Activated CD8-positive, alpha-beta T cell treated with anti-CD3 and anti-CD28 coated beads, Interleukin-2, amount 10 ng/mL, durations not matched to agents 7 days and 5 days (primary cell): ENCODE measurements around the gene PRSS12. TPM values are rescaled to one million over a fixed set of nuclear protein-coding genes. Genes with fewer than 3 reads are reported as not detected.
A peak's percentile ranks its signal among the peaks of the same experiment; 100 is the strongest.

Experiments used
- ATAC-seq: fragments of 150-1000 bp; cut with Tn5 transposase; one replicate; pipeline ENCODE4 v1.10.0; 2021; ENCODE audit warnings: moderate library complexity
- CTCF ChIA-PET: fragments of 350-600 bp; sonication (Branson Sonifier 250); formaldehyde crosslinking; loops from one replicate; lab custom pipeline; 2021; ENCODE audit warnings: antibody characterized with exemption; lab: Charles Lee
- POLR2A ChIA-PET: fragments of 350-600 bp; sonication (Branson Sonifier 250); formaldehyde crosslinking; loops from one replicate; lab custom pipeline; 2021; ENCODE audit warnings: antibody characterized with exemption; lab: Charles Lee
- DNase-seq: peaks from one replicate; pipeline ENCODE4 v3.0.0-alpha.2; 2020
- H3K27ac Mint-ChIP-seq: one replicate; pipeline ENCODE4 v1.8.0; 2021; ENCODE audit warnings: mild to moderate bottlenecking, mixed read lengths
- H3K27me3 Mint-ChIP-seq: one replicate; pipeline ENCODE4 v1.8.0; 2021; ENCODE audit warnings: low read depth, mixed read lengths
- H3K36me3 Mint-ChIP-seq: one replicate; pipeline ENCODE4 v1.8.0; 2021; ENCODE audit warnings: low read depth, mixed read lengths
- H3K4me1 Mint-ChIP-seq: one replicate; pipeline ENCODE4 v1.8.0; 2021; ENCODE audit warnings: low read depth, mixed read lengths
- H3K4me3 Mint-ChIP-seq: one replicate; pipeline ENCODE4 v1.8.0; 2021; ENCODE audit warnings: mild to moderate bottlenecking, mixed read lengths
- H3K9me3 Mint-ChIP-seq: one replicate; pipeline ENCODE4 v1.8.0; 2022; ENCODE audit warnings: mixed read lengths; ENCODE audit not compliant: insufficient read depth
- total RNA-seq, 2 experiments: library from RNA; stranded (reverse); gene quantifications; one replicate each; pipeline ENCODE4 v1.2.3, GENCODE V29; 2021

PRSS12 gene
- total RNA-seq, 2 experiments from 2014 or later: not detected

GRCh38 chr4:118354913-118355312 is 2.1 kb upstream of the PRSS12 start:
- DNase-seq (no peak), ATAC-seq (no peak)
- Mint-ChIP-seq H3K4me1 (peaks cover 10% of the 10 kb centered on the region), H3K27ac (no peak overlapping the region), H3K9me3 (no peaks in the 10 kb centered on the region), H3K27me3 (peaks cover 61% of the 10 kb centered on the region), H3K4me3 (no peak overlapping the region), H3K36me3 (no peaks in the 10 kb centered on the region)
- POLR2A ChIA-PET: no interaction called here
- CTCF ChIA-PET: no interaction called here

- CTCF ChIA-PET: interaction anchor here (1.1 to 3.0 kb wide), 9 partner anchors 9 to 362 kb away, joined by 3 to 15 read pairs (median 8); no protein-coding TSS in a partner anchor
- H3K4me3 Mint-ChIP-seq: peak overlapping the region; percentile 61
- H3K9me3 Mint-ChIP-seq: no peaks in the 10 kb centered on the region
- POLR2A ChIA-PET: no interaction called here
- peaks cover 69% of the 10 kb centered on the region for H3K27me3 Mint-ChIP-seq
- peaks cover 10% of the 10 kb centered on the region for H3K4me1 Mint-ChIP-seq
- no peaks in the 10 kb centered on the region for H3K36me3 Mint-ChIP-seq
- ATAC-seq: no peak
- no peak for DNase-seq
- no peak overlapping the region for H3K27ac Mint-ChIP-seq
Measured at GRCh38 chr4:118353534-118354030, 779 bp upstream of the PRSS12 start.

GRCh38 chr4:118351851-118352827 is 664 bp downstream of the PRSS12 start:
- DNase-seq: peak; percentile 20
- ChIA-PET POLR2A (no interaction called here), CTCF (interaction anchor here (0.6 to 3.0 kb wide), 6 partner anchors 9 to 101 kb away, joined by 3 to 15 read pairs (median 10); no protein-coding TSS in a partner anchor)
- H3K27ac Mint-ChIP-seq: no peak overlapping the region
- peak; percentile 27 for ATAC-seq
- no peaks in the 10 kb centered on the region for H3K9me3 Mint-ChIP-seq
- no peaks in the 10 kb centered on the region for H3K36me3 Mint-ChIP-seq
- H3K4me1 Mint-ChIP-seq: peaks cover 10% of the 10 kb centered on the region
- H3K4me3 Mint-ChIP-seq: peak overlapping the region; percentile 43
- H3K27me3 Mint-ChIP-seq: peaks cover 64% of the 10 kb centered on the region

- ChIA-PET CTCF (no interaction called here), POLR2A (no interaction called here)
Measured at GRCh38 chr4:118350961-118351360, 1.8 kb downstream of the PRSS12 start.

GRCh38 chr4:118348886-118349285 is 3.9 kb downstream of the PRSS12 start:
- ChIA-PET CTCF (no interaction called here), POLR2A (no interaction called here)
- Mint-ChIP-seq H3K4me1 (peaks cover 10% of the 10 kb centered on the region), H3K4me3 (no peak overlapping the region), H3K9me3 (no peaks in the 10 kb centered on the region), H3K36me3 (no peaks in the 10 kb centered on the region), H3K27ac (no peak overlapping the region), H3K27me3 (peaks cover 48% of the 10 kb centered on the region)
- DNase-seq (no peak), ATAC-seq (no peak)

More at GRCh38 chr4:118350961-118351360, 1.8 kb downstream of the PRSS12 start:
- Mint-ChIP-seq H3K27me3 (peaks cover 59% of the 10 kb centered on the region), H3K36me3 (no peaks in the 10 kb centered on the region), H3K4me3 (no peak overlapping the region), H3K4me1 (peaks cover 10% of the 10 kb centered on the region), H3K9me3 (no peaks in the 10 kb centered on the region), H3K27ac (no peak overlapping the region)
- no peak for ATAC-seq
- no peak for DNase-seq

GRCh38 chr4:118346495-118346894 is 6.3 kb downstream of the PRSS12 start:
- Mint-ChIP-seq H3K9me3 (no peaks in the 10 kb centered on the region), H3K27ac (no peak overlapping the region), H3K27me3 (peaks cover 34% of the 10 kb centered on the region), H3K4me1 (no peaks in the 10 kb centered on the region), H3K4me3 (no peak overlapping the region), H3K36me3 (no peaks in the 10 kb centered on the region)
- DNase-seq: no peak
- ChIA-PET CTCF (no interaction called here), POLR2A (no interaction called here)
- ATAC-seq: no peak

- no peak for ATAC-seq
- Mint-ChIP-seq H3K27me3 (peaks cover 29% of the 10 kb centered on the region), H3K9me3 (no peaks in the 10 kb centered on the region), H3K4me1 (no peaks in the 10 kb centered on the region), H3K4me3 (no peak overlapping the region), H3K36me3 (no peaks in the 10 kb centered on the region), H3K27ac (no peak overlapping the region)
- DNase-seq: no peak
- POLR2A ChIA-PET: no interaction called here
- CTCF ChIA-PET: no interaction called here
Measured at GRCh38 chr4:118345813-118346212, 7.0 kb downstream of the PRSS12 start.

GRCh38 chr4:118344801-118345200 is 8.0 kb downstream of the PRSS12 start:
- Mint-ChIP-seq H3K4me1 (no peaks in the 10 kb centered on the region), H3K36me3 (no peaks in the 10 kb centered on the region), H3K27me3 (peaks cover 21% of the 10 kb centered on the region), H3K27ac (no peak overlapping the region), H3K4me3 (no peak overlapping the region), H3K9me3 (no peaks in the 10 kb centered on the region)
- ATAC-seq (no peak), DNase-seq (no peak)
- ChIA-PET CTCF (no interaction called here), POLR2A (no interaction called here)

- ATAC-seq: no peak
- CTCF ChIA-PET: interaction anchor here (1.9 kb wide), 1 partner anchor 10 kb away, joined by 8 read pairs; the partner anchor contains the start of gene PRSS12
- peaks cover 20% of the 10 kb centered on the region for H3K27me3 Mint-ChIP-seq
- H3K9me3 Mint-ChIP-seq: no peaks in the 10 kb centered on the region
- H3K4me1 Mint-ChIP-seq: no peaks in the 10 kb centered on the region
- POLR2A ChIA-PET: no interaction called here
- DNase-seq: no peak
- H3K36me3 Mint-ChIP-seq: no peaks in the 10 kb centered on the region
- H3K27ac Mint-ChIP-seq: no peak overlapping the region
- H3K4me3 Mint-ChIP-seq: no peak overlapping the region
Measured at GRCh38 chr4:118343501-118343900, 9.3 kb downstream of the PRSS12 start.

- ATAC-seq (no peak), DNase-seq (no peak)
- Mint-ChIP-seq H3K36me3 (no peaks in the 10 kb centered on the region), H3K4me1 (no peaks in the 10 kb centered on the region), H3K27me3 (peaks cover 11% of the 10 kb centered on the region), H3K4me3 (no peak overlapping the region), H3K27ac (no peak overlapping the region), H3K9me3 (no peaks in the 10 kb centered on the region)
- CTCF ChIA-PET: no interaction called here
- POLR2A ChIA-PET: interaction anchor here (0.5 to 0.6 kb wide), 2 partner anchors 342 to 350 kb away, joined by 3 read pairs; no protein-coding TSS in a partner anchor
Measured at GRCh38 chr4:118340109-118340508, 12.7 kb downstream of the PRSS12 start.

GRCh38 chr4:118338981-118339765 is 13.6 kb downstream of the PRSS12 start:
- no peak overlapping the region for H3K27ac Mint-ChIP-seq
- H3K9me3 Mint-ChIP-seq: no peaks in the 10 kb centered on the region
- ATAC-seq: no peak
- ChIA-PET POLR2A (no interaction called here), CTCF (no interaction called here)
- peaks cover 12% of the 10 kb centered on the region for H3K27me3 Mint-ChIP-seq
- no peak overlapping the region for H3K4me3 Mint-ChIP-seq
- H3K4me1 Mint-ChIP-seq: no peaks in the 10 kb centered on the region
- DNase-seq: no peak
- no peaks in the 10 kb centered on the region for H3K36me3 Mint-ChIP-seq
